HEK293 (cell line): ENCODE results near the gene TAF9B.

Experiments
- ATF2 ChIP-seq: fragments of 450-650 bp; formaldehyde crosslinking; IDR thresholded peaks from 2 replicates; pipeline ENCODE4 v1.5.1; 2016; ENCODE audit warnings: missing biosample characterization, missing genetic modification characterization, low read depth
- HOXA7 ChIP-seq: sonication (generic); formaldehyde crosslinking; IDR thresholded peaks from 2 replicates; pipeline ENCODE4 v1.8.1; 2022; ENCODE audit warnings: missing genetic modification reagents, borderline replicate concordance
- KLF1 ChIP-seq: fragments of 450-650 bp; formaldehyde crosslinking; IDR thresholded peaks from 2 replicates; pipeline ENCODE4 v1.5.1; 2016; ENCODE audit warnings: missing biosample characterization, missing genetic modification characterization
- MEIS1 ChIP-seq: sonication (generic); formaldehyde crosslinking; IDR thresholded peaks from 2 replicates; pipeline ENCODE4 v1.8.1; 2022; ENCODE audit warnings: missing genetic modification reagents, mild to moderate bottlenecking, borderline replicate concordance
- OVOL3 ChIP-seq: fragments of 450-650 bp; formaldehyde crosslinking; IDR thresholded peaks from 2 replicates; pipeline ENCODE4 v1.5.1; 2016; ENCODE audit warnings: missing biosample characterization, missing genetic modification characterization
- PRDM4 ChIP-seq: fragments of 450-650 bp; formaldehyde crosslinking; IDR thresholded peaks from 2 replicates; pipeline ENCODE4 v1.5.1; 2017; ENCODE audit warnings: missing biosample characterization, missing genetic modification characterization
- ZBTB10 ChIP-seq: fragments of 450-650 bp; formaldehyde crosslinking; IDR thresholded peaks from 2 replicates; pipeline ENCODE4 v1.5.1; 2016; ENCODE audit warnings: missing biosample characterization, missing genetic modification characterization
- ZBTB48 ChIP-seq: fragments of 450-650 bp; formaldehyde crosslinking; IDR thresholded peaks from 2 replicates; pipeline ENCODE4 v1.5.1; 2016; ENCODE audit warnings: missing biosample characterization, missing genetic modification characterization
- ZBTB6 ChIP-seq: fragments of 450-650 bp; formaldehyde crosslinking; IDR thresholded peaks from 2 replicates; pipeline ENCODE4 v1.5.1; 2017; ENCODE audit warnings: missing biosample characterization, missing genetic modification characterization
- ZFHX2 ChIP-seq: fragments of 450-650 bp; formaldehyde crosslinking; conservative IDR thresholded peaks from 2 replicates; pipeline ENCODE4 v1.5.1; 2016; ENCODE audit warnings: missing biosample characterization, missing genetic modification characterization
- ZNF10 ChIP-seq: fragments of 450-650 bp; formaldehyde crosslinking; IDR thresholded peaks from 2 replicates; pipeline ENCODE4 v1.5.1; 2017; ENCODE audit warnings: missing biosample characterization, missing genetic modification characterization
- ZNF121 ChIP-seq: fragments of 450-650 bp; formaldehyde crosslinking; IDR thresholded peaks from 2 replicates; pipeline ENCODE4 v1.5.1; 2016; ENCODE audit warnings: missing biosample characterization, missing genetic modification characterization
- ZNF19 ChIP-seq: fragments of 450-650 bp; formaldehyde crosslinking; IDR thresholded peaks from 2 replicates; pipeline ENCODE4; 2016; ENCODE audit warnings: missing biosample characterization, missing genetic modification characterization, low read depth
- ZNF473 ChIP-seq: fragments of 450-650 bp; formaldehyde crosslinking; IDR thresholded peaks from 2 replicates; pipeline ENCODE4 v1.5.1; 2017; ENCODE audit warnings: missing biosample characterization, missing genetic modification characterization
- ZNF561 ChIP-seq: fragments of 450-650 bp; IDR thresholded peaks from 2 replicates; pipeline ENCODE4 v1.5.1; 2018; ENCODE audit warnings: missing biosample characterization, missing genetic modification characterization, borderline replicate concordance
- ZNF580 ChIP-seq: fragments of 450-650 bp; formaldehyde crosslinking; IDR thresholded peaks from 2 replicates; pipeline ENCODE4 v1.5.1; 2016; ENCODE audit warnings: missing biosample characterization, missing genetic modification characterization
- ZNF704 ChIP-seq: fragments of 450-650 bp; formaldehyde crosslinking; IDR thresholded peaks from 2 replicates; pipeline ENCODE4 v1.5.1; 2016; ENCODE audit warnings: missing biosample characterization, missing genetic modification characterization
- ZNF707 ChIP-seq: fragments of 450-650 bp; formaldehyde crosslinking; IDR thresholded peaks from 2 replicates; pipeline ENCODE4 v1.5.1; 2016; ENCODE audit warnings: missing biosample characterization, missing genetic modification characterization
- ZSCAN23 ChIP-seq: fragments of 450-650 bp; formaldehyde crosslinking; IDR thresholded peaks from 2 replicates; pipeline ENCODE4 v1.5.1; 2016; ENCODE audit warnings: missing biosample characterization, missing genetic modification characterization
- ZSCAN4 ChIP-seq: fragments of 450-650 bp; formaldehyde crosslinking; IDR thresholded peaks from 2 replicates; pipeline ENCODE4 v1.5.1; 2017; ENCODE audit warnings: missing biosample characterization, missing genetic modification characterization
- TF ChIP-seq, protein P1 (sequence below): fragments of 450-650 bp; formaldehyde crosslinking; IDR thresholded peaks from 2 replicates; pipeline ENCODE4 v1.5.1; 2016; ENCODE audit warnings: missing biosample characterization, missing genetic modification characterization
- TF ChIP-seq, protein P2 (sequence below): sonication (generic); formaldehyde crosslinking; IDR thresholded peaks from 2 replicates; pipeline ENCODE4 v1.8.1; 2022; ENCODE audit warnings: mild to moderate bottlenecking, moderate library complexity, missing genetic modification reagents

Gene TAF9B

DNA sequence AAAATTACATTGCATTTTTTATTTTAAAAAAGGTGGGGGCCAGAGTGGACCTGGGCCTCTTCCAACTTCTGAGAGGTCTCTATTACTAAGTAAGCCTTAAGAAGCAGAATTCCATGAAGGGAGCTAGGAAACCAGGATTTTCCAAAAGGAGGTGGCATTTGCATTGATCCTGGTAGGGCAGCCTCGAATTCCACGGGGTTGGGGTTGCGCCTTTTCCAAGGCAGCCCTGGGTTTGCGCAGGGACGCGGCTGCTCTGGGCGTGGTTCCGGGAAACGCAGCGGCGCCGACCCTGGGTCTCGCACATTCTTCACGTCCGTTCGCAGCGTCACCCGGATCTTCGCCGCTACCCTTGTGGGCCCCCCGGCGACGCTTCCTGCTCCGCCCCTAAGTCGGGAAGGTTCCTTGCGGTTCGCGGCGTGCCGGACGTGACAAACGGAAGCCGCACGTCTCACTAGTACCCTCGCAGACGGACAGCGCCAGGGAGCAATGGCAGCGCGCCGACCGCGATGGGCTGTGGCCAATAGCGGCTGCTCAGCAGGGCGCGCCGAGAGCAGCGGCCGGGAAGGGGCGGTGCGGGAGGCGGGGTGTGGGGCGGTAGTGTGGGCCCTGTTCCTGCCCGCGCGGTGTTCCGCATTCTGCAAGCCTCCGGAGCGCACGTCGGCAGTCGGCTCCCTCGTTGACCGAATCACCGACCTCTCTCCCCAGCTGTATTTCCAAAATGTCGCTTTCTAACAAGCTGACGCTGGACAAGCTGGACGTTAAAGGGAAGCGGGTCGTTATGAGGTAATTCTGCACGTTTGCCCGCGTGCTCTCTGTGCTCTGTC, 35.6 kb downstream of the TAF9B start, which contains the start of gene PGK1 (continued):
- TF ChIP-seq MEIS1 (CRISPR knock-in tag) (no peak), ZSCAN4 (tag by site-specific recombination) (no peak), ZNF580 (peak; percentile 63; the same call in 1 of the 2 replicates), ZBTB48 (tag by site-specific recombination) (no peak), KLF1 (tag by site-specific recombination) (peak; percentile 88), ZBTB6 (no peak), ZNF473 (tag by site-specific recombination) (no peak), ZNF10 (no peak), ZNF121 (no peak), ZNF704 (tag by site-specific recombination) (no peak), HOXA7 (no peak), ZFHX2 (tag by site-specific recombination) (peak; percentile 59), ZNF561 (tag by site-specific recombination) (peak; percentile 67; the same call in 1 of the 2 replicates), ZBTB10 (tag by site-specific recombination) (no peak), ATF2 (tag by site-specific recombination) (no peak), ZNF707 (tag by site-specific recombination) (no peak), ZNF19 (tag by site-specific recombination) (no peak), PRDM4 (0 out of 2 replicates have a peak, but pooled peaks have one; percentile 44), OVOL3 (tag by site-specific recombination) (0 out of 2 replicates have a peak, but pooled peaks have one; percentile 17), ZSCAN23 (tag by site-specific recombination) (no peak)
- TF ChIP-seq, protein P1, sequence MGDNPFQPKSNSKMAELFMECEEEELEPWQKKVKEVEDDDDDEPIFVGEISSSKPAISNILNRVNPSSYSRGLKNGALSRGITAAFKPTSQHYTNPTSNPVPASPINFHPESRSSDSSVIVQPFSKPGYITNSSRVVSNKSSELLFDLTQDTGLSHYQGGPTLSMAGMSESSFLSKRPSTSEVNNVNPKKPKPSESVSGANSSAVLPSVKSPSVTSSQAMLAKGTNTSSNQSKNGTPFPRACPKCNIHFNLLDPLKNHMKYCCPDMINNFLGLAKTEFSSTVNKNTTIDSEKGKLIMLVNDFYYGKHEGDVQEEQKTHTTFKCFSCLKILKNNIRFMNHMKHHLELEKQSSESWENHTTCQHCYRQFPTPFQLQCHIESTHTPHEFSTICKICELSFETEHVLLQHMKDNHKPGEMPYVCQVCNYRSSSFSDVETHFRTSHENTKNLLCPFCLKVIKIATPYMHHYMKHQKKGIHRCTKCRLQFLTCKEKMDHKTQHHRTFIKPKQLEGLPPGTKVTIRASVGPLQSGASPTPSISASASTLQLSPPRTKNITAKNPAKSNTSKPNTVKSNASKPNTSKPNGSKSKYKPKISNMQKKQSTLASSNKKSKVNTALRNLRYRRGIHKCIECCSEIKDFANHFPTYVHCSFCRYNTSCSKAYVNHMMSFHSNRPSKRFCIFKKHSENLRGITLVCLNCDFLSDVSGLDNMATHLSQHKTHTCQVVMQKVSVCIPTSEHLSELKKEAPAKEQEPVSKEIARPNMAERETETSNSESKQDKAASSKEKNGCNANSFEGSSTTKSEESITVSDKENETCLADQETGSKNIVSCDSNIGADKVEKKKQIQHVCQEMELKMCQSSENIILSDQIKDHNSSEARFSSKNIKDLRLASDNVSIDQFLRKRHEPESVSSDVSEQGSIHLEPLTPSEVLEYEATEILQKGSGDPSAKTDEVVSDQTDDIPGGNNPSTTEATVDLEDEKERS (tag by site-specific recombination), result no peak
- TF ChIP-seq, protein P2, sequence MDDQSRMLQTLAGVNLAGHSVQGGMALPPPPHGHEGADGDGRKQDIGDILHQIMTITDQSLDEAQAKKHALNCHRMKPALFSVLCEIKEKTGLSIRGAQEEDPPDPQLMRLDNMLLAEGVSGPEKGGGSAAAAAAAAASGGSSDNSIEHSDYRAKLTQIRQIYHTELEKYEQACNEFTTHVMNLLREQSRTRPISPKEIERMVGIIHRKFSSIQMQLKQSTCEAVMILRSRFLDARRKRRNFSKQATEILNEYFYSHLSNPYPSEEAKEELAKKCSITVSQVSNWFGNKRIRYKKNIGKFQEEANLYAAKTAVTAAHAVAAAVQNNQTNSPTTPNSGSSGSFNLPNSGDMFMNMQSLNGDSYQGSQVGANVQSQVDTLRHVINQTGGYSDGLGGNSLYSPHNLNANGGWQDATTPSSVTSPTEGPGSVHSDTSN (CRISPR knock-in tag), result peak; percentile 99
